NB4 (cell line): Measurements from ENCODE around the gene MT4.

Experiments used
- CTCF ChIP-seq: IDR thresholded peaks from one replicate; pipeline ENCODE4 v1.5.1; 2012; ENCODE audit warnings: low read depth, low read length
- MAX ChIP-seq: IDR thresholded peaks from 2 replicates; pipeline ENCODE4 v1.6.1; 2011; ENCODE audit warnings: low read depth, low read length
- POLR2A ChIP-seq: IDR thresholded peaks from 2 replicates; pipeline ENCODE4 v1.6.1; 2011; ENCODE audit warnings: mild to moderate bottlenecking; ENCODE audit not compliant: insufficient read length; ENCODE audit errors: extremely low read depth

GRCh38 chr16:56594292-56594619, 29.4 kb downstream of the MT4 start:
- TF ChIP-seq MAX (no peak), CTCF (no peak), POLR2A (no peak)
